ENCODE measurements around the gene GMCL2.

GMCL2 gene

GRCh38 chr5:178211095-178212048, 24.2 kb upstream of the GMCL2 start:
- no peak overlapping the region for H3K27ac ChIP-seq (ENCODE audit: extremely low read depth, low read depth, low read length)
- peaks cover 6% of the 10 kb centered on the region; the same call in 1 of the 2 replicates for H3K4me1 ChIP-seq (ENCODE audit: control insufficient read depth, insufficient read depth, low read length)
- no peak overlapping the region for H3K4me3 ChIP-seq (ENCODE audit: low read depth, low read length)
- H3K36me3 ChIP-seq (ENCODE audit: control insufficient read depth in 2 of 2, insufficient read depth in 1 of 2, low read length in 2 of 2): peaks cover 17 to 100% of the 10 kb centered on the region in 2 experiments
- ChIA-PET POLR2A (interaction anchor here (0.6 to 5.3 kb wide), 4 partner anchors 7 to 1360 kb away, joined by 3 to 45 read pairs (median 4); partner anchors contain the start of gene HNRNPAB), CTCF (interaction anchor here (0.9 to 1.1 kb wide), 2 partner anchors 17 to 135 kb away, joined by 4 read pairs; no protein-coding TSS in a partner anchor)
- no peaks in the 10 kb centered on the region for H3K9me3 ChIP-seq (ENCODE audit: control insufficient read depth, insufficient read depth, low read depth, low read length)
- TF ChIP-seq ATF2 (tag by site-specific recombination; IDR thresholded peaks at IDR 0.05; ENCODE audit: low read depth) (no peak), ZNF266 (tag by site-specific recombination; IDR thresholded peaks at IDR 0.05; ENCODE audit: low read depth) (no peak), ZNF341 (tag by site-specific recombination; IDR thresholded peaks at IDR 0.05; ENCODE audit: low read depth) (peak; percentile 44; the same call in 1 of the 2 replicates), ZNF585B (tag by site-specific recombination; IDR thresholded peaks at IDR 0.05) (no peak), IKZF3 (tag by site-specific recombination; IDR thresholded peaks at IDR 0.05) (0 out of 2 replicates have a peak, but pooled peaks have one; percentile 34), ZNF621 (tag by site-specific recombination; IDR thresholded peaks at IDR 0.05) (no peak), ZNF600 (tag by site-specific recombination; IDR thresholded peaks at IDR 0.05) (peak; percentile 46; the same call in 1 of the 2 replicates), ZNF146 (tag by site-specific recombination; IDR thresholded peaks at IDR 0.05) (no peak), KLF8 (tag by site-specific recombination; IDR thresholded peaks at IDR 0.05) (no peak), ZBTB44 (tag by site-specific recombination; IDR thresholded peaks at IDR 0.05) (no peak), ZNF692 (tag by site-specific recombination; IDR thresholded peaks at IDR 0.05) (no peak), MYNN (tag by site-specific recombination; IDR thresholded peaks at IDR 0.05; ENCODE audit: borderline replicate concordance) (no peak), OVOL3 (tag by site-specific recombination; IDR thresholded peaks at IDR 0.05) (no peak), ZIC2 (tag by site-specific recombination; IDR thresholded peaks at IDR 0.05) (no peak)
- TF ChIP-seq, protein P1, sequence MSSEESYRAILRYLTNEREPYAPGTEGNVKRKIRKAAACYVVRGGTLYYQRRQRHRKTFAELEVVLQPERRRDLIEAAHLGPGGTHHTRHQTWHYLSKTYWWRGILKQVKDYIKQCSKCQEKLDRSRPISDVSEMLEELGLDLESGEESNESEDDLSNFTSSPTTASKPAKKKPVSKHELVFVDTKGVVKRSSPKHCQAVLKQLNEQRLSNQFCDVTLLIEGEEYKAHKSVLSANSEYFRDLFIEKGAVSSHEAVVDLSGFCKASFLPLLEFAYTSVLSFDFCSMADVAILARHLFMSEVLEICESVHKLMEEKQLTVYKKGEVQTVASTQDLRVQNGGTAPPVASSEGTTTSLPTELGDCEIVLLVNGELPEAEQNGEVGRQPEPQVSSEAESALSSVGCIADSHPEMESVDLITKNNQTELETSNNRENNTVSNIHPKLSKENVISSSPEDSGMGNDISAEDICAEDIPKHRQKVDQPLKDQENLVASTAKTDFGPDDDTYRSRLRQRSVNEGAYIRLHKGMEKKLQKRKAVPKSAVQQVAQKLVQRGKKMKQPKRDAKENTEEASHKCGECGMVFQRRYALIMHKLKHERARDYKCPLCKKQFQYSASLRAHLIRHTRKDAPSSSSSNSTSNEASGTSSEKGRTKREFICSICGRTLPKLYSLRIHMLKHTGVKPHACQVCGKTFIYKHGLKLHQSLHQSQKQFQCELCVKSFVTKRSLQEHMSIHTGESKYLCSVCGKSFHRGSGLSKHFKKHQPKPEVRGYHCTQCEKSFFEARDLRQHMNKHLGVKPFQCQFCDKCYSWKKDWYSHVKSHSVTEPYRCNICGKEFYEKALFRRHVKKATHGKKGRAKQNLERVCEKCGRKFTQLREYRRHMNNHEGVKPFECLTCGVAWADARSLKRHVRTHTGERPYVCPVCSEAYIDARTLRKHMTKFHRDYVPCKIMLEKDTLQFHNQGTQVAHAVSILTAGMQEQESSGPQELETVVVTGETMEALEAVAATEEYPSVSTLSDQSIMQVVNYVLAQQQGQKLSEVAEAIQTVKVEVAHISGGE (tag by site-specific recombination; conservative IDR thresholded peaks at IDR 0.05; ENCODE audit: low read depth): no peak
- TF ChIP-seq, protein P2, sequence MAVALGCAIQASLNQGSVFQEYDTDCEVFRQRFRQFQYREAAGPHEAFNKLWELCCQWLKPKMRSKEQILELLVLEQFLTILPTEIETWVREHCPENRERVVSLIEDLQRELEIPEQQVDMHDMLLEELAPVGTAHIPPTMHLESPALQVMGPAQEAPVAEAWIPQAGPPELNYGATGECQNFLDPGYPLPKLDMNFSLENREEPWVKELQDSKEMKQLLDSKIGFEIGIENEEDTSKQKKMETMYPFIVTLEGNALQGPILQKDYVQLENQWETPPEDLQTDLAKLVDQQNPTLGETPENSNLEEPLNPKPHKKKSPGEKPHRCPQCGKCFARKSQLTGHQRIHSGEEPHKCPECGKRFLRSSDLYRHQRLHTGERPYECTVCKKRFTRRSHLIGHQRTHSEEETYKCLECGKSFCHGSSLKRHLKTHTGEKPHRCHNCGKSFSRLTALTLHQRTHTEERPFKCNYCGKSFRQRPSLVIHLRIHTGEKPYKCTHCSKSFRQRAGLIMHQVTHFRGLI (tag by site-specific recombination; IDR thresholded peaks at IDR 0.05): no peak
- TF ChIP-seq, protein P3, sequence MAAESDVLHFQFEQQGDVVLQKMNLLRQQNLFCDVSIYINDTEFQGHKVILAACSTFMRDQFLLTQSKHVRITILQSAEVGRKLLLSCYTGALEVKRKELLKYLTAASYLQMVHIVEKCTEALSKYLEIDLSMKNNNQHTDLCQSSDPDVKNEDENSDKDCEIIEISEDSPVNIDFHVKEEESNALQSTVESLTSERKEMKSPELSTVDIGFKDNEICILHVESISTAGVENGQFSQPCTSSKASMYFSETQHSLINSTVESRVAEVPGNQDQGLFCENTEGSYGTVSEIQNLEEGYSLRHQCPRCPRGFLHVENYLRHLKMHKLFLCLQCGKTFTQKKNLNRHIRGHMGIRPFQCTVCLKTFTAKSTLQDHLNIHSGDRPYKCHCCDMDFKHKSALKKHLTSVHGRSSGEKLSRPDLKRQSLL (tag by site-specific recombination; IDR thresholded peaks at IDR 0.05): no peak
- TF ChIP-seq, protein P4, sequence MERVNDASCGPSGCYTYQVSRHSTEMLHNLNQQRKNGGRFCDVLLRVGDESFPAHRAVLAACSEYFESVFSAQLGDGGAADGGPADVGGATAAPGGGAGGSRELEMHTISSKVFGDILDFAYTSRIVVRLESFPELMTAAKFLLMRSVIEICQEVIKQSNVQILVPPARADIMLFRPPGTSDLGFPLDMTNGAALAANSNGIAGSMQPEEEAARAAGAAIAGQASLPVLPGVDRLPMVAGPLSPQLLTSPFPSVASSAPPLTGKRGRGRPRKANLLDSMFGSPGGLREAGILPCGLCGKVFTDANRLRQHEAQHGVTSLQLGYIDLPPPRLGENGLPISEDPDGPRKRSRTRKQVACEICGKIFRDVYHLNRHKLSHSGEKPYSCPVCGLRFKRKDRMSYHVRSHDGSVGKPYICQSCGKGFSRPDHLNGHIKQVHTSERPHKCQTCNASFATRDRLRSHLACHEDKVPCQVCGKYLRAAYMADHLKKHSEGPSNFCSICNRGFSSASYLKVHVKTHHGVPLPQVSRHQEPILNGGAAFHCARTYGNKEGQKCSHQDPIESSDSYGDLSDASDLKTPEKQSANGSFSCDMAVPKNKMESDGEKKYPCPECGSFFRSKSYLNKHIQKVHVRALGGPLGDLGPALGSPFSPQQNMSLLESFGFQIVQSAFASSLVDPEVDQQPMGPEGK (tag by site-specific recombination; IDR thresholded peaks at IDR 0.05): peak; percentile 14; the same call in 1 of the 2 replicates
